ENCODE results near the gene TNK1. TPM values are rescaled to one million over a fixed set of nuclear protein-coding genes. Genes with fewer than 3 reads are reported as not detected.

Gene TNK1
- total RNA-seq, 1 donor from 2014 or later, result 9.9 TPM

DNA sequence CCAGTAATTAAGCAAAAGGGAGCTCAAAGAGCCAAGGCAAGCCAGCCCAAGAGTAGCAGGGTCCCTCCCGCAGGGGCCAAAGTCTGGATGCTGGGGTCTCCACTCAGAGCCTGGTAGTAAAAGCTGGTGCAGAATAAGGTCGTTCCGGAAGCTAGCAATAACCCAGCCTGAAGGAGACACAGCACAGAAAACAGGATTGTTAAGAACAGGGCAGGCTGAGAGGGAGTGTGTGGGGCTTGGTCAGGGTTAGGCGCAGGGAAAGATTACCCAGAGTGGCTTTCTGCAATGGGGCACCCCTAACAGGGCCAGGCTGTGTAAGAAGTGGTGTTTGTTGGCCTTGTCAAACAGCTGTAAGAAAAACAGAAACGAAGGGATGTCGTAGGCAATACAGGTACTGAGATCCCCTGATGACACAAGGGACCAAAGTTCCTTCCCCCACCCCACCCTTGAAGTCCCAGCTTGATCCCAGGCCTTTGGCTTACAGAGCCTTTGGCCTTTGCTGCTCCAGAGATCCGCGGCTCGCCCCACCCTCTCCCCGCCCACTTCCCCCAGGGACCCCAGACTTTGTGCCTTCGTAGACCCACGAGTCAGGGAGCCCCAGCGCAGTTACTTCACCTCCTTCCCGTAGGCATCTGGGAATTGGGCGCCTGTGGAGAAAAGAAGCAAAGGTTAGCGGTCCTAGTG, 22.3 kb downstream of the TNK1 start:
- H3K9me3 Mint-ChIP-seq, result no peaks in the 10 kb centered on the region
- no peak for DNase-seq (ENCODE audit: low spot score in 2 of 2, unreplicated experiment in 2 of 2)
- no peaks in the 10 kb centered on the region for H3K27me3 Mint-ChIP-seq (ENCODE audit: low read depth)
- H3K4me1 Mint-ChIP-seq, result peaks cover 23% of the 10 kb centered on the region
- H3K36me3 Mint-ChIP-seq, result peaks cover 6% of the 10 kb centered on the region
- H3K4me3 Mint-ChIP-seq, result peak overlapping the region; percentile 87
- TF ChIP-seq, protein P1, sequence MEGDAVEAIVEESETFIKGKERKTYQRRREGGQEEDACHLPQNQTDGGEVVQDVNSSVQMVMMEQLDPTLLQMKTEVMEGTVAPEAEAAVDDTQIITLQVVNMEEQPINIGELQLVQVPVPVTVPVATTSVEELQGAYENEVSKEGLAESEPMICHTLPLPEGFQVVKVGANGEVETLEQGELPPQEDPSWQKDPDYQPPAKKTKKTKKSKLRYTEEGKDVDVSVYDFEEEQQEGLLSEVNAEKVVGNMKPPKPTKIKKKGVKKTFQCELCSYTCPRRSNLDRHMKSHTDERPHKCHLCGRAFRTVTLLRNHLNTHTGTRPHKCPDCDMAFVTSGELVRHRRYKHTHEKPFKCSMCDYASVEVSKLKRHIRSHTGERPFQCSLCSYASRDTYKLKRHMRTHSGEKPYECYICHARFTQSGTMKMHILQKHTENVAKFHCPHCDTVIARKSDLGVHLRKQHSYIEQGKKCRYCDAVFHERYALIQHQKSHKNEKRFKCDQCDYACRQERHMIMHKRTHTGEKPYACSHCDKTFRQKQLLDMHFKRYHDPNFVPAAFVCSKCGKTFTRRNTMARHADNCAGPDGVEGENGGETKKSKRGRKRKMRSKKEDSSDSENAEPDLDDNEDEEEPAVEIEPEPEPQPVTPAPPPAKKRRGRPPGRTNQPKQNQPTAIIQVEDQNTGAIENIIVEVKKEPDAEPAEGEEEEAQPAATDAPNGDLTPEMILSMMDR (IDR thresholded peaks at IDR 0.05; ENCODE audit: unreplicated experiment), result no peak
- peak overlapping the region; percentile 91 for H3K27ac Mint-ChIP-seq

DNA sequence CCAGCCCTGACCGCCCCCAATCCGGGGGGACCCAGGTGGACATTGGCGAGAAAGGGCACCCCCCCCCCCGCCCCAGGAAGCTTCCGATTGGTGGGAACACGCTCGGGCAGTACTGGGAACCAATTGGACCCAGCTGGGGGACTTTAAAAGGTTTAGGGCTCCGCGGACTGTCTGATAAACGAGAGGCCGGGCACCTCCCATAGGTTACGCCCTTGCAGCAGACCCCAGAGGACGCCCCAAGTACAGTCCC, 22.8 kb downstream of the TNK1 start:
- Mint-ChIP-seq H3K27me3 (ENCODE audit: low read depth) (no peaks in the 10 kb centered on the region), H3K9me3 (no peaks in the 10 kb centered on the region), H3K27ac (peak overlapping the region; percentile 91), H3K4me3 (peak overlapping the region; percentile 87), H3K36me3 (peaks cover 6% of the 10 kb centered on the region), H3K4me1 (peaks cover 23% of the 10 kb centered on the region)
- DNase-seq (ENCODE audit: low spot score in 2 of 2, unreplicated experiment in 2 of 2), result no peak
- TF ChIP-seq, protein P1 (IDR thresholded peaks at IDR 0.05; ENCODE audit: unreplicated experiment), result no peak

DNA sequence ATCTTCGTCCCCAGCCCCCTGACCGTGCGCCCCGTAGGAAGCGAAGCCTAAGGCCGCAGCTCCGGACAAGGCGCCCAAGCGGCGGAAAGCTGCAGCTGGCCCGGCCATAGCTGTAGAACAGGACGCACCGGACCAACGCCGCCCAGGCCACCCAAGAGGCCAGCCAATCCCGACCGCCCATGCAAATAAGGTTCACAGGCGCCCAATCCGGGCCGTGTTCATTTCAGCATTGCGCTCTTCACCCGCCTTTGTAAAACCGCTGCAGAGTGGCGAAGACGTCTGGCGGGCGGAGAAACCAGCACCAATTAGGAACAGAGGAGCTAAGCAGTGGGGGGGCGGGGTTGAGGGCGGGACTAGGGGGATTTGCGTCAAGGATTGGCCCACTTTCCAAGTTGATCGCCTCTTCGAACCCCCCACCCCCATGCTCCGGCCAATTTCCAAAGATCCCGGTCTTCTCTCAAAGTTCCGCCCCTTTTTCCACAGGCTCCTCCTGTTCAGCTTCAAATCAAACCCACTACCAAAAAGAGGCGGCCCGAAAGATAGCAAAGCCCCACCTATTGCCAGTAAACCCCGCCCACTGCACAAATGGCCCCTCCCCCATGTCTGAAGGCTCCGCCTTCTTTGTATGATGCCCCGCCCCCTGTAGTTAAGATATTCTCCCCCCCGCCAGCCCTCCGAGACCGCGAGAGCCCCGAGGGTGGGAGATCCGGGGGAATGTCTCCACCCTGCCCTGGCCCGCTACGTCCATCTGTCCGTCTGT, 23.3 kb downstream of the TNK1 start, which contains the start of gene TMEM256:
TSS of gene TMEM256 (minus strand) at position 121 of the 760 bp plus-strand sequence. CDS start at position 108, 13 bp downstream.
- H3K27me3 Mint-ChIP-seq (ENCODE audit: low read depth), result no peaks in the 10 kb centered on the region
- peaks cover 23% of the 10 kb centered on the region for H3K4me1 Mint-ChIP-seq
- peaks cover 9% of the 10 kb centered on the region for H3K36me3 Mint-ChIP-seq
- peak within 1 kb of the TSS; percentile 87 for H3K4me3 Mint-ChIP-seq
- H3K9me3 Mint-ChIP-seq, result no peaks in the 10 kb centered on the region
- TF ChIP-seq, protein P1 (IDR thresholded peaks at IDR 0.05; ENCODE audit: unreplicated experiment), result no peak
- H3K27ac Mint-ChIP-seq, result peak within 1 kb of the TSS; percentile 91
- peak; percentile 93 to 96 for DNase-seq (ENCODE audit: low spot score in 2 of 2, unreplicated experiment in 2 of 2)

DNA sequence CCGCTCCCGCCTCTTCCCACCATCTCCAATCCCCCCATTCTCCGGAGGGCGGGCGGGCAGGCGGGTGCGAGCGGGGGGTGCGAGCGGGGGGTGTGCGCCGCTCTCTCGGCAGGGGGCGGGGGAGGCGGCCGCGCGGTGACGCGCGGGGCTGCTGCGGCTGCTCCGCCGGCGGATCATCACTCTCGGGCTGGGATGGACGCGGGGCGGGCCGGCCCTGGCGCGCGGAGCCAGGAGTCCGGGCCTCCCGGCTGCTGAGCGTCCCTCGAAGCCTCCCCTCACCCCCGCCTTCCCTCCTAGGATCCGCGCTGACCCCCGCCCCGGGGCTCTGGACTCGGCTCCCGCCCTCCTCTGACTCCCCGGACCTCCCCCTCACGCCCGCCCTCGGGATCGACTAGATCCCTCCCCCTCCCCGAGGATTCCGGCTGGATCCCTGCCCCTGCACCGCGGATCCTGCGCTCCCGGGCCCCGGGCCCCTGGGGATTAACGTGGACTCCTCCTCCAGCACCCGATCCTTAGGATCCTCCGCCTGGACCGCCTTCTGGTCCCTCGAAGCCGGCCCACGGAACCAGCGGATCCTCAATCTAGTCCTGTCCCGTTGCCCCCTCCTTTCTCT, 24.0 kb downstream of the TNK1 start:
- Mint-ChIP-seq H3K4me3 (peak overlapping the region; percentile 87), H3K27ac (peak overlapping the region; percentile 91), H3K4me1 (peaks cover 23% of the 10 kb centered on the region), H3K27me3 (ENCODE audit: low read depth) (no peaks in the 10 kb centered on the region), H3K9me3 (no peaks in the 10 kb centered on the region), H3K36me3 (peaks cover 13% of the 10 kb centered on the region)
- DNase-seq (ENCODE audit: low spot score in 2 of 2, unreplicated experiment in 2 of 2), result no peak
- TF ChIP-seq, protein P1 (IDR thresholded peaks at IDR 0.05; ENCODE audit: unreplicated experiment), result no peak

DNA sequence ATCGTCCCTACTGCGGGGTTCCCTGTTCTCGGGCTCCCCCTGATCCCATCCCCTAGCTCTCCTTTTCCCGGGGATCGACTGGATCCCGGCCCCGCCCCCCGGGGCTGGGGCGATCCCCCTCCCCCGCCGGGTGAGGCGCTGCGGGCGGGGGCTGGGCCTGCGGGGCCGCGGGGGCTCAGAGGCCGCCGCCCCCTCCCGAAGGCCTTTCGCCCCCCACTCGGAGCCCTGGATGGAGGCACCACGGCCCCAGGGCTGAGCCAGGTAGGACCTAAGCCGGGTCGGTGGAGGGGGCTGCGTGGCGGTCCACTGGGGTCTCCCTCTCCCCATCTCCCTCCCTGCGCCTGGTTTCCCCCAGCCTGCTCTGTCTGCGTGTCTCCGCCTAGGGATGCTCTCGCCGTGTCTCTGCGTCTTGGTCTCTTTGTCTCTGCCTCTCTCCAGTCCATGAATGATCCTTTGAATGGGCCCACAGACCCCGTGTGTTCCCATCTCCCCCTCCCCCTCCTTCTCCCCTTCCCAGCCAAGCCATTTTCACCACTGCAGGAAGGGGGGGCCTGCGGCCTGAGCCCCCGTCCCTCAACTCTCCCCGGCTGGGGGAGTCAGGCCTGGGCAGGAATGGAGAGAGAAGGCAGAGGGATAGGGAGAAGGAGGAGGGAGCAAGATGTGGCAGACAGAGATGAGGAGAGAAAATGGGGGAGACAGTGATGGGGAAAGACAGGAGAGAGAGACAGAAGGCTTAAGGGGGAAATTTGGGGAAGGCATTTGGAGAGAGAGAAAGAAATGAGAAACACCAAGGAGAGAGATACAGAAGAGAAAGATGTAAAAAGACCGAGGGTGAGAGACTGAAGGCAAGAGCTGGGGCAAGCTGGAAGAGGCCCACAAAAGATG, 24.7 kb downstream of the TNK1 start:
- Mint-ChIP-seq H3K4me1 (peaks cover 23% of the 10 kb centered on the region), H3K27me3 (ENCODE audit: low read depth) (no peaks in the 10 kb centered on the region), H3K9me3 (no peaks in the 10 kb centered on the region), H3K36me3 (peaks cover 19% of the 10 kb centered on the region), H3K4me3 (peak overlapping the region; percentile 80), H3K27ac (peak overlapping the region; percentile 84)
- no peak for DNase-seq (ENCODE audit: low spot score in 2 of 2, unreplicated experiment in 2 of 2)
- TF ChIP-seq, protein P1 (IDR thresholded peaks at IDR 0.05; ENCODE audit: unreplicated experiment), result no peak

Measured in mesothelial cell of epicardium (in vitro differentiated cells).